ENCODE results near the gene NKG7.

DNA sequence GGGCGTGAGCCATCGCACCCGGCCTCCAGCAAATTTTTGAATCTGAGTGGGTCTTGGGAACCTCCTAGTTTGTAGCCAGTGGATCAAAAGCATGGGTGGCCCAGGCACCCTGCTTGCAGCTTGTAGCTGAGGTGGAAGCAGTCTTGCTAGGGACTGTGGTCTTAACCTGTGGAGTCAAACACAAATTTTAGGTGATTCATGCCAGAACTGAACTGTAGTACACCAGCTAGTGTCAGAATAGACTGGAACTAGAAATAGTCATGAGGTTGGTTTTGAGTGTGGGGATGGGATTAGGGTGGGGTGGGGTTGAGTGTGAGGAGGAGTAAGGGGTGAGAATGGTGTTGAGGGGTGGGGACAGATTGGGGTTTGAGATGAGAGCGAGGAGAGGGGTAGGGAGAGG lies 9.6 kb upstream of the NKG7 start:
- TF ChIP-seq, protein P1, sequence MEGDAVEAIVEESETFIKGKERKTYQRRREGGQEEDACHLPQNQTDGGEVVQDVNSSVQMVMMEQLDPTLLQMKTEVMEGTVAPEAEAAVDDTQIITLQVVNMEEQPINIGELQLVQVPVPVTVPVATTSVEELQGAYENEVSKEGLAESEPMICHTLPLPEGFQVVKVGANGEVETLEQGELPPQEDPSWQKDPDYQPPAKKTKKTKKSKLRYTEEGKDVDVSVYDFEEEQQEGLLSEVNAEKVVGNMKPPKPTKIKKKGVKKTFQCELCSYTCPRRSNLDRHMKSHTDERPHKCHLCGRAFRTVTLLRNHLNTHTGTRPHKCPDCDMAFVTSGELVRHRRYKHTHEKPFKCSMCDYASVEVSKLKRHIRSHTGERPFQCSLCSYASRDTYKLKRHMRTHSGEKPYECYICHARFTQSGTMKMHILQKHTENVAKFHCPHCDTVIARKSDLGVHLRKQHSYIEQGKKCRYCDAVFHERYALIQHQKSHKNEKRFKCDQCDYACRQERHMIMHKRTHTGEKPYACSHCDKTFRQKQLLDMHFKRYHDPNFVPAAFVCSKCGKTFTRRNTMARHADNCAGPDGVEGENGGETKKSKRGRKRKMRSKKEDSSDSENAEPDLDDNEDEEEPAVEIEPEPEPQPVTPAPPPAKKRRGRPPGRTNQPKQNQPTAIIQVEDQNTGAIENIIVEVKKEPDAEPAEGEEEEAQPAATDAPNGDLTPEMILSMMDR (IDR thresholded peaks at IDR 0.05), result no peak
- no peak for TF ChIP-seq EP300 (IDR thresholded peaks at IDR 0.05)
- TF ChIP-seq POLR2A (IDR thresholded peaks at IDR 0.05), result no peak
- TF ChIP-seq POLR2AphosphoS5 (IDR thresholded peaks at IDR 0.05), result no peak
